ENCODE results near the gene SLC39A11.

DNA sequence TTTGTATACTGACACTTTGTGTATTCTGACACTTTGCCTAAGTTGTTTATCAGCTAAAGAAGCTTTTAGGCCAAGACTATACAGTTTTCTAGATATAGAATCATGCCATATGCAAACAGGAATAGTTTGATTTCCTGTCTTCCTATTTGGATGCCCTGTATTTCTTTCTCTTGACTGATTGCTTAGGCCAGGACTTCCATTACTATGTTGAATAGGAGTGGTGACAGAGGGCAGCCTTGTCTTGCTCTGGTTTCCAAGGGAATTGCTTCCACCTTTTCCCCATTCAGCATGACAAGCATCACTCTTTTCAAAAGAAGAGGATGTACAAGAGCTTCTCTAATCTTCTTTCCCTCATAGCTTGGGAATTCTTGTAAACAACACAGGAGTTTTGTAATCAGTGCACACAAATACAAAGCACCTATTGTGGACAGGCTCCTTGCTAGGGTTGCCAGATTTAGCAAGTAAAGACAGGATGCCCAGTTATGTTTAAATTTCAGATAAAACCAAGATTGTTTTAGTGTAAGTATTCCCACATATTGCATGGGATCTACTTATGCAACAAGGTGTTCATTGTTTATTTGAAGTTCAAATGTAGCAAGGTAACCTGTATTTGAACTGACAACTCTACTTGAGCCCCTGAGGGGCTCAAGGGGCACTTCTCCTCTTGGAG is 233.5 kb downstream of the SLC39A11 start:
- TF ChIP-seq, protein P1, sequence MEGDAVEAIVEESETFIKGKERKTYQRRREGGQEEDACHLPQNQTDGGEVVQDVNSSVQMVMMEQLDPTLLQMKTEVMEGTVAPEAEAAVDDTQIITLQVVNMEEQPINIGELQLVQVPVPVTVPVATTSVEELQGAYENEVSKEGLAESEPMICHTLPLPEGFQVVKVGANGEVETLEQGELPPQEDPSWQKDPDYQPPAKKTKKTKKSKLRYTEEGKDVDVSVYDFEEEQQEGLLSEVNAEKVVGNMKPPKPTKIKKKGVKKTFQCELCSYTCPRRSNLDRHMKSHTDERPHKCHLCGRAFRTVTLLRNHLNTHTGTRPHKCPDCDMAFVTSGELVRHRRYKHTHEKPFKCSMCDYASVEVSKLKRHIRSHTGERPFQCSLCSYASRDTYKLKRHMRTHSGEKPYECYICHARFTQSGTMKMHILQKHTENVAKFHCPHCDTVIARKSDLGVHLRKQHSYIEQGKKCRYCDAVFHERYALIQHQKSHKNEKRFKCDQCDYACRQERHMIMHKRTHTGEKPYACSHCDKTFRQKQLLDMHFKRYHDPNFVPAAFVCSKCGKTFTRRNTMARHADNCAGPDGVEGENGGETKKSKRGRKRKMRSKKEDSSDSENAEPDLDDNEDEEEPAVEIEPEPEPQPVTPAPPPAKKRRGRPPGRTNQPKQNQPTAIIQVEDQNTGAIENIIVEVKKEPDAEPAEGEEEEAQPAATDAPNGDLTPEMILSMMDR (conservative IDR thresholded peaks at IDR 0.05; ENCODE audit: low read length): no peak
- no peak for TF ChIP-seq EZH2phosphoT487 (IDR thresholded peaks at IDR 0.05; ENCODE audit: borderline replicate concordance, low read depth, low read length)

Data from OCI-LY7 (cell line).